Inflammatory macrophage treated with lipopolysaccharide for 1 hour (primary cell): Measurements from ENCODE around the gene LRIG1.
A peak's percentile ranks its signal among the peaks of the same experiment; 100 is the strongest.

Experiments used
- DNase-seq, 2 donors: peaks; one replicate each; pipeline ENCODE4 v3.0.0-alpha.2; 2020 to 2022

Gene LRIG1

GRCh38 chr3:66398228-66399025 lies 102.4 kb downstream of the LRIG1 start:
- peak in 1 of 2 donors; percentile 3 for DNase-seq

DNA sequence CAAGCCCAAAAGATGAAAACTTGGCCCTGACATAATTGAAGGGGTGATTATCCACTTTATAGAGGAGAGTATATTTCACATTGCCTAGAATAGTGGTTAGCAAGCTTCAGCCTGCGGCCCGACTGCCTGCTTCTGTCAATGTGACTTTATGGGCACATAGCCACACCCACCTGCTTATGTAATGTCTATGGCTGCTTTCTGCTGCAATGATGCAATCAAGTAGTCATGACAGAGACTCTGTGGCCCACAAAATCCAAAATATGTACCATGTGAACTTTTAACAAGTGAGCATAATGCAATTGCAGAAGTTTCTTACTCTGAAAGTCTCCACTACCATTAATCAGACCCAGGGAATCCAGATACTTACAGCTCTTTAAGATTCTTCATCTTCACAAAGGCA lies 103.1 kb downstream of the LRIG1 start:
- DNase-seq = peak; percentile 67 to 72

- DNase-seq = no peak
Observed at GRCh38 chr3:66396888-66397287, 103.9 kb downstream of the LRIG1 start.

DNA sequence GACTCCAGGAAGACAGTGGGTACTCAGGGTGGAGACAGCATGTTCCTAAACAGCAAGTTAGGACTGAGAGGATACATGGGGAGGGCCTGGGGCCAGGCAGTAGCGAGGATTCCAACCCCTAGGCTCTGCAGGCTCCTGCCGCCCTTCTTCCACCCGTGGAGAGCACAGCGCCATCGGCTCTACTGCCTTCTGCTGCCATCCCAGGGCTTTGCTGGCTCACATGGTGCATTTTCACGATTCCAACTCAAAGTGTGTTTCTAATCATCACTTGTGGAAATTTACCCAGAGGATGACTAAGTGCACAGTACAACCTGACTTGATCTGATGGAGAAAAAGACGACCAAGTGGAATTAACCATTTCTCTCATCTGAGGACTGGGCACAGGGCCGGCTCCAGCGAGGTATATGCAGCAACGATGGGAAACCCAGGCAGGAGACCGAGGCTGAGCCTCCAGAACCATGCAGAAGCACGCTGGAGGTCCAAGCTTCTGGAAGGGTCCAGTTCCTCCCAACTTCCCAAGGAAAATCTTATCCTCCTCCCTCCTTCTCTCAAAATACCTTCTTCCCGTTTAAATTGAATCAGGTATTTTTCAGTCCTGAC lies 104.6 kb downstream of the LRIG1 start:
- DNase-seq = no peak

DNA sequence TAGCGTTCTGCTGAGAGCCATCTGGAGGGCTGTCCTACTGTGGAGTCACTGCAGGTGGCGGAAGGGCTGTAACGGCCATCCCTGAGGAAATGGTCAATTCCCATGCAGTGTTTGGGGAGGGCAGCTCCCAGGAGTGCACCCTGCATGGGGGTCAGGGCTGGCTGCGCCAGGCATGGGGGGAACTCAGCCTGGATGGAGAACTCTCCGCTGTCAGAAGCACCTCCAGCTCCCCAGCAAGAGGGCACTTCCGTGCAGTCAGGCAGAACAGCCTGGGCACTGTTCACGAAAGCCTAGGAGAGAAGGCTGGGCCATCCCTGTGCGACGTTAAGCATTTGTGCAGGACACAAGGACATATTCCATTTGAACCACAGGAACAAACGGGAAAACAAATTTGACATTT lies 105.2 kb downstream of the LRIG1 start:
- DNase-seq = no peak

DNA sequence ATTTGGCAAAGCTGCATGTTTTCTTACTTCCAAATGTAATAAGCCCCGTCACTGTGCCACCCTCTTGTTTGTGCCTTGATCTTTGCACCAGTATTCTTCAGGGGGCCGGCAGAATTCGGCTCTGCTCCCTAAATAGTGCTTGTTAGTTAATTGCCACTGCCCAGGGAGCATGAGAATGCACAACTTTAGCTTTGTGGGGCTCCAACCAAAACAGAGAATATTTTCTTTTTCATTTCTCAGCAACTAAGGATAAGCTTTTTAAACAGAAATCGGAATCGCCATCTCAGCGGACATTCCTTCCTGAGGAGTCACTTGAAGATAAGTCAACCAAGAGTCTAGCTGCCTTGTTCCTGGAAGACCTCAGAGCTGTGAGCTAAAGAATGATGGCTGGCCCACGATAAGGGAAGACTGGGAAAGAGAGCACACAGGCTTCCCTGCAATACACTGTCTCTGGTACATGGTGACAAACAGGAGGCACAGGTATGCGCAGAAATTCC lies 106.0 kb downstream of the LRIG1 start:
- DNase-seq = no peak

DNA sequence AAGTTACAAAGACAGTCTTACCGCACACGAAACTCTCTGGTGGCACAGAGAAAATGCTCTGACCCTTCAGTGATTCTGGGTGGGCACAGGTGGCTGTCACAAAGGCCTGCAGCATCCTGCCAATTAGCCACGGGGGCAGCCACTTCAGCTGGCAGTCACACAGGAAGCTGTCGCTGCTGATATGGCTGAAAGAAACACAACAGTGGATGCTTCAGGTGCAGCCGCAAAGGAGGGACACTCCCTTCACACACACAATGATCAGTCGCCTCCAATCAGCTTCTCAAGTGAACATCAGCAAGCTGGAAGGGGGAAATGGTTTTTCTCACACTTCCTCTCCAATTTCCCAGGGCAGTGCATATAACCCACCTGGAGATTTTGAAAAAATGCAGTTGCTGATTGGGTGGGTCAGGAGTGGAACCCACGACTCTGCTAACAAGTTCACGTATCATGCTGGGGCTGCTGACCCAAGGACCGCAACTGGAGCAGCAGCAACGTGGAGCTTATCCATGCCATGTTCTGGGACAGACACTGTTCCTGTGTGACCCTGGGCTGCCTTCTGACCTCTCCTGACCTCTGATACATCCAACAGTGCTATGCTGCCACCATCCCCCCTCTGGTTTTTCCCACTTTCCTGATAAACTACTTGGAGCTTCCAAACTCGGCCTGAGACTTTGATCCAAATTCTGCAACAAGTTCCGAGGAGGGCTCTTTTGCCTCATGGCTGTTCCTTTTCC lies 106.6 kb downstream of the LRIG1 start:
- no peak for DNase-seq

- DNase-seq = no peak
Observed at GRCh38 chr3:66393333-66394005, 107.4 kb downstream of the LRIG1 start.

DNA sequence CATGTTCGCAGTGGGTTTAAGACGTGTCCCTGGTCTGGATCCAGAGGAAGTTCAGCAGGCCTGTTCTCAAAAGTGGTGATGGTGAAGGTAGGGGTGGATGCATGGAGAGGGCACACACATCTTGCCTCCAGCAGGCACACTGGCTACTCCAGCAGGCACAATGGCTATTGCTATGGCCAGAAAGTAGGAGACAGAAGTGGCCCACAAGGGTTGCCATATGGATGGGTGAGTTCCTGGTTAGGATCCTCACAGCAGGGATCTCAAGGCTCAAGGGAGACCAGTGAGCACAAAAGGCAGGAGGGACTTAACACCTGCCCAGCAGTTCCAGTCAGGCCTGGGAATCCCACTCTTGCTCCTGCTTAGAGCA lies 107.9 kb downstream of the LRIG1 start:
- no peak for DNase-seq

GRCh38 chr3:66392512-66392911 lies 108.3 kb downstream of the LRIG1 start:
- no peak for DNase-seq

GRCh38 chr3:66390013-66390412 lies 110.8 kb downstream of the LRIG1 start:
- peak; percentile 15 to 31 for DNase-seq

DNA sequence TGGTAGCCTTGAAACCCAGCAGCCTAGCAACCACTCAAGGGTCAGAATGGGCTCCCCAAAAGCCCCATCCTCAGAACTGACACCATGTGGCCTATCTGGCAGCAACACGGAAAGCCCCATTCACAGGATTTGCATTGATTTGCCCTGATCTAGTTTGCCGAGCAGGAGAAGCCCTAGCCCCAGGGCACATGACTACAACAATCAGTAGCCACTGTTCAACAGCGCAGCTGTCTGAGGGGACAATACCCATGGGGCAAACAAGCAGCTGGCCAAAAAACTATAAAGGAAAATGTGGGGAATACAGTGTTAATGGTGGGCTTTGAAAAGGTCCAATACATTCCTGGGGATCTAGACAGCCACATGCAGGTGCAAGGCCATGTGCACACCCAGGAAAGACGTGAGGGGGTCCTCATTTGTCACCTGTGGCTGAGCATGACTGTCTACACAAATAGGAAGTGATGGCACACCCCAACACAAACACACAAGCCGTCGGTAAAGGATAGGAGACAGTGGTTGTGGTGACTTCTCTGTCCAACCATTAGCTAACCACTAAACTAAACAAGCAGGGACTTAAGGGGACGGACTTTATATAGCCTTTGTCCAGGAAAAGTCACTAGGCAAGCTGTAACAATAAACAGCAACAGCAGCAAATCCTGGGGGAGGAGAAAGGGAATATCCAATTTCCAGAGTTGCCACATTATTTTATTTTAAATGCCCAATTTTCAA lies 113.7 kb downstream of the LRIG1 start:
- DNase-seq = no peak

DNA sequence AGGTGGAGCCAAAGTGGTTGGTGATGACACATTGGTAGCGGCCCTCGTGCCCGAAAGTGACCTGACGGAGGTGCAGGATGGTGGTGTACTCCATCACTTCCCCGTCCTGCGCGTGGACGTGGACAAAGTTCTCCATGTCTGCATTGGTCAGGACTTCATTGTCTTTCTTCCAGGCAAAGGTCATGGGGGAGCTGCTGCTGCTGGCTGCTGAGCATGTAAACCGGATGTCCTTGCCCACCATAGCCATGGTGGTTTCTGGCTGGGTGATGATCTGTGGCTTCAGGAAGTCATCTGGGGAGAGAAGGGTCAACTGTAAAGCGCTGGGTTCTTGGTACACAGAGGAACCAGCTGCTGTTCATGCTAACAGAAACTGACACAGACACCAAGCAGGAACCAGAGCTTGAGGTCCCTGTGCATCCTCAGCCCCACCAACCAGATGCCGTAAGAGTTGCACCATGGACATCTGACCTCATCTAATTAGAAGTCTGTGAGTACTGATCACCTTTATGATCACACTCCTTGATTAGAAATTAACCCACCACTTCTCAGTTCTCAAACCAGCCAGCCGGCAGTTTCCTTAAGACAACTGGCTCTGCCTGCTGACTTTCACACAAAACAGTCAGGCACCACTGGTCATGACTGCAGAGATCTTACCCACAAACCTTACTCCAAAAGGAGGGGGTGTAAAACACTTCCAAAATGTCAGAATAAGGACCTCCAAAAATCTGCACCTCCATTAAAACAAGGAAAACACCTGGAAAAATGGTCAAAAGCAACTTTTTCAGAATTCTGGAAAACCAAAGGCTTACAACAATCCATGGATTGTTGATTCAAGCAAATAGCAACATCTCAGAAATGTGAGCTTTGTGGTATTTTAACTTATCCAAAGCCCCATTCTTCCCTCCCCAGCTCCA lies 114.6 kb downstream of the LRIG1 start:
- DNase-seq = no peak

GRCh38 chr3:66385066-66385465 lies 115.8 kb downstream of the LRIG1 start:
- DNase-seq = no peak

- no peak for DNase-seq
Observed at GRCh38 chr3:66383998-66384745, 116.7 kb downstream of the LRIG1 start.

DNA sequence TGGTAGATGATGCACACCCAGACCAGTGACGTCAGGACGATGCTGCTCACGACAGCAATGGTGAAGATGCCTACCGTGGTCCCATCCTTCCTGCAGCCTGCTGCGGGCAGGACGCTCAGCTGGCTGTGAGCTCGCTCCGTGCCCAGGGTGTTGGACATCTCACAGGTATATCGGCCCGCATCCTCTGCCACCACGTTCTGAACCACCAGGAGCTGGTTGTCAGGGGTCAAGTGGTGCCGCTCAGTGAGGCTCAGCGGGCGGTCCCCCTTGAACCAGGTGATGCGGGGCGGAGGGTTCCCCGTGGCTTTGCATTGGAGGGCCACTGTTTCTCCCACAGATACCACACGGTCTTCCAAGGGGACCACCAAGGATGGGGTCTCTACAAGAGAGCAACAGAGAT lies 117.8 kb downstream of the LRIG1 start:
- DNase-seq = no peak

GRCh38 chr3:66382142-66382541 lies 118.7 kb downstream of the LRIG1 start:
- no peak for DNase-seq

DNA sequence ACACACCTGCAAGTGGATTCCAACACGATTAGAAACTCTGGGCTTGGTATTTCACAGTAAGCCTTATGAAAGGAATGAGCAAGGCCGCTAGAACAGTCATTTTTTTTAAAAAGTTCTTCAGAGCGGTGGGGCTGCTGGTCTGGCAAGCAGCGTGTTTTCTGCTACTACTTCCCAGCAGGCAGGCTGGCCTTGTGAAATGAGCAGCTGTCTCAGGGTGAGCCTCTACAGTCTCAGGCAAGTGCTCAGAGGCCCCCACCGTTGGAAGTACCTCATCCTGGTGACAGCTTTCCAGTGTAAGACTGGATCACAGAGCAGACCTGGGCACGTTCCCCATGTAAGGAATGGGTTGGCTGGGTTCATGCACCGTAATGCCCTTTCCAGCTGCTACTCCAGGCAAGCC lies 119.2 kb downstream of the LRIG1 start:
- DNase-seq = no peak

- DNase-seq = no peak
Observed at GRCh38 chr3:66380200-66380932, 120.5 kb downstream of the LRIG1 start.

DNA sequence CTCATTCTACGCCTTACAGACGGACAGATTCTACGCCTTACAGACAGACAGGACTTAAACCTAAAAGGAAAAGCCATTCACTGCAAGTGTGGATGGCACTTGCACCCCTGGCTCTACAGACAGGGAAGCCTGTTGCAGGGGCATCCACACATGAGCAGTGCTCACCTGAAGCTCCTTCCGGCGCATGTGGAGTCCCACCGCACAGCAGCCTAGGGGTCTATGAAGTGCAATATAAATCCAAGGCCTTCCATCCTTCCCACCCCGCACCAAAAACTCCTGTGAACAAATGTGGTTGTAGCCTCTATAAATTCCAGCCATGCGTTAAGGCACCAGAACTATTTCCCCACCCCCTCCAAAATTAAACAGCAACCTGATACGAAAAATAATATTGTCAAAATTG lies 121.3 kb downstream of the LRIG1 start:
- no peak for DNase-seq
